Panc1 (cell line): ENCODE data around the gene ARHGAP8.

Experiments
- TF ChIP-seq, protein P1 (sequence below): fragments of 450-650 bp; IDR thresholded peaks from 2 replicates; pipeline ENCODE4 v1.5.1; 2017; ENCODE audit warnings: mild to moderate bottlenecking
- TF ChIP-seq, protein P2 (sequence below), 2 experiments: IDR thresholded peaks; 2 replicates each; pipeline ENCODE4 v1.6.1; 2011 to 2012; ENCODE audit warnings: low read depth in 2 of 2, control low read depth in 1 of 2, low read length in 1 of 2, mild to moderate bottlenecking in 1 of 2, moderate library complexity in 1 of 2; ENCODE audit not compliant: insufficient read depth in 1 of 2

DNA sequence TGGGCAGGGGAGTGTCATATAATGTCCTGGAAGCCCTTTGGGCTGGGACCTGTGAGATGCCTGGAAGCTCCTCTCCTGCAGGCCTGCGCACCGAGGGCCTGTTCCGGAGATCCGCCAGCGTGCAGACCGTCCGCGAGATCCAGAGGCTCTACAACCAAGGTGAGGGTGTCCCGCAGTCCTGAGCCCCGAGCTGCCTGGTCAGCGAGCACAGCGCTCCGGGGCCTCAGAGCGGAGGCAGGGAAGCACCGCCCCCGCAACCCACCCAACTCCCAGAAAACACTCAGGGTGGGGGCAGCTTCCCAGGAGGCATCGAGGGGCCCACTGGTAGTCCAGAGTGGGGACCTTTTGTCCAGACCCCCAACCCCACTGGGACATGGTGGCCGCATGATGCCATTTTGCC, 95.5 kb downstream of the ARHGAP8 start:
- TF ChIP-seq, protein P1, sequence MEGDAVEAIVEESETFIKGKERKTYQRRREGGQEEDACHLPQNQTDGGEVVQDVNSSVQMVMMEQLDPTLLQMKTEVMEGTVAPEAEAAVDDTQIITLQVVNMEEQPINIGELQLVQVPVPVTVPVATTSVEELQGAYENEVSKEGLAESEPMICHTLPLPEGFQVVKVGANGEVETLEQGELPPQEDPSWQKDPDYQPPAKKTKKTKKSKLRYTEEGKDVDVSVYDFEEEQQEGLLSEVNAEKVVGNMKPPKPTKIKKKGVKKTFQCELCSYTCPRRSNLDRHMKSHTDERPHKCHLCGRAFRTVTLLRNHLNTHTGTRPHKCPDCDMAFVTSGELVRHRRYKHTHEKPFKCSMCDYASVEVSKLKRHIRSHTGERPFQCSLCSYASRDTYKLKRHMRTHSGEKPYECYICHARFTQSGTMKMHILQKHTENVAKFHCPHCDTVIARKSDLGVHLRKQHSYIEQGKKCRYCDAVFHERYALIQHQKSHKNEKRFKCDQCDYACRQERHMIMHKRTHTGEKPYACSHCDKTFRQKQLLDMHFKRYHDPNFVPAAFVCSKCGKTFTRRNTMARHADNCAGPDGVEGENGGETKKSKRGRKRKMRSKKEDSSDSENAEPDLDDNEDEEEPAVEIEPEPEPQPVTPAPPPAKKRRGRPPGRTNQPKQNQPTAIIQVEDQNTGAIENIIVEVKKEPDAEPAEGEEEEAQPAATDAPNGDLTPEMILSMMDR = no peak
- TF ChIP-seq, protein P2, sequence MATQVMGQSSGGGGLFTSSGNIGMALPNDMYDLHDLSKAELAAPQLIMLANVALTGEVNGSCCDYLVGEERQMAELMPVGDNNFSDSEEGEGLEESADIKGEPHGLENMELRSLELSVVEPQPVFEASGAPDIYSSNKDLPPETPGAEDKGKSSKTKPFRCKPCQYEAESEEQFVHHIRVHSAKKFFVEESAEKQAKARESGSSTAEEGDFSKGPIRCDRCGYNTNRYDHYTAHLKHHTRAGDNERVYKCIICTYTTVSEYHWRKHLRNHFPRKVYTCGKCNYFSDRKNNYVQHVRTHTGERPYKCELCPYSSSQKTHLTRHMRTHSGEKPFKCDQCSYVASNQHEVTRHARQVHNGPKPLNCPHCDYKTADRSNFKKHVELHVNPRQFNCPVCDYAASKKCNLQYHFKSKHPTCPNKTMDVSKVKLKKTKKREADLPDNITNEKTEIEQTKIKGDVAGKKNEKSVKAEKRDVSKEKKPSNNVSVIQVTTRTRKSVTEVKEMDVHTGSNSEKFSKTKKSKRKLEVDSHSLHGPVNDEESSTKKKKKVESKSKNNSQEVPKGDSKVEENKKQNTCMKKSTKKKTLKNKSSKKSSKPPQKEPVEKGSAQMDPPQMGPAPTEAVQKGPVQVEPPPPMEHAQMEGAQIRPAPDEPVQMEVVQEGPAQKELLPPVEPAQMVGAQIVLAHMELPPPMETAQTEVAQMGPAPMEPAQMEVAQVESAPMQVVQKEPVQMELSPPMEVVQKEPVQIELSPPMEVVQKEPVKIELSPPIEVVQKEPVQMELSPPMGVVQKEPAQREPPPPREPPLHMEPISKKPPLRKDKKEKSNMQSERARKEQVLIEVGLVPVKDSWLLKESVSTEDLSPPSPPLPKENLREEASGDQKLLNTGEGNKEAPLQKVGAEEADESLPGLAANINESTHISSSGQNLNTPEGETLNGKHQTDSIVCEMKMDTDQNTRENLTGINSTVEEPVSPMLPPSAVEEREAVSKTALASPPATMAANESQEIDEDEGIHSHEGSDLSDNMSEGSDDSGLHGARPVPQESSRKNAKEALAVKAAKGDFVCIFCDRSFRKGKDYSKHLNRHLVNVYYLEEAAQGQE (IDR thresholded peaks at IDR 0.05; ENCODE audit: insufficient read depth in 1 of 2, low read depth in 2 of 2, low read length in 1 of 2) = no peak
